ENCODE data around the gene RGS6. TPM values are rescaled to one million over a fixed set of nuclear protein-coding genes. Genes with fewer than 3 reads are reported as not detected.

RGS6 gene
- total RNA-seq, 4 donors from 2014 or later, result 0.54 to 9.1 (median 3.3) TPM

GRCh38 chr14:72010474-72010873 lies 78.2 kb downstream of the RGS6 start:
- Histone ChIP-seq H3K4me1 (no peaks in the 10 kb centered on the region), H3K9me3 (no peaks in the 10 kb centered on the region), H3K4me3 (no peak overlapping the region), H3K27ac (no peak overlapping the region), H3K27me3 (no peaks in the 10 kb centered on the region), H3K36me3 (no peaks in the 10 kb centered on the region)
- no peak for DNase-seq
- no peak for TF ChIP-seq POLR2A (IDR thresholded peaks at IDR 0.05)
- no peak for TF ChIP-seq CTCF (IDR thresholded peaks at IDR 0.05)

GRCh38 chr14:72013721-72014345 lies 81.6 kb downstream of the RGS6 start:
- H3K27ac ChIP-seq, result no peak overlapping the region
- H3K36me3 ChIP-seq, result no peaks in the 10 kb centered on the region
- H3K9me3 ChIP-seq, result no peaks in the 10 kb centered on the region
- TF ChIP-seq CTCF (IDR thresholded peaks at IDR 0.05), result no peak
- TF ChIP-seq POLR2A (IDR thresholded peaks at IDR 0.05), result no peak
- no peaks in the 10 kb centered on the region for H3K4me1 ChIP-seq
- no peak overlapping the region for H3K4me3 ChIP-seq
- DNase-seq, result no peak
- H3K27me3 ChIP-seq, result no peaks in the 10 kb centered on the region

GRCh38 chr14:72014486-72014885 lies 82.3 kb downstream of the RGS6 start:
- DNase-seq, result no peak
- Histone ChIP-seq H3K9me3 (no peaks in the 10 kb centered on the region), H3K36me3 (no peaks in the 10 kb centered on the region), H3K4me1 (no peaks in the 10 kb centered on the region), H3K27me3 (no peaks in the 10 kb centered on the region), H3K27ac (no peak overlapping the region), H3K4me3 (no peak overlapping the region)
- no peak for TF ChIP-seq POLR2A (IDR thresholded peaks at IDR 0.05)
- no peak for TF ChIP-seq CTCF (IDR thresholded peaks at IDR 0.05)

GRCh38 chr14:72017290-72017689 lies 85.1 kb downstream of the RGS6 start:
- no peak for DNase-seq
- H3K27me3 ChIP-seq, result no peaks in the 10 kb centered on the region
- no peak overlapping the region for H3K4me3 ChIP-seq
- no peak for TF ChIP-seq CTCF (IDR thresholded peaks at IDR 0.05)
- no peak for TF ChIP-seq POLR2A (IDR thresholded peaks at IDR 0.05)
- H3K36me3 ChIP-seq, result no peaks in the 10 kb centered on the region
- no peaks in the 10 kb centered on the region for H3K4me1 ChIP-seq
- no peaks in the 10 kb centered on the region for H3K9me3 ChIP-seq
- no peak overlapping the region for H3K27ac ChIP-seq

- no peaks in the 10 kb centered on the region for H3K36me3 ChIP-seq
- no peak for DNase-seq
- no peak overlapping the region for H3K4me3 ChIP-seq
- no peaks in the 10 kb centered on the region for H3K27me3 ChIP-seq
- no peaks in the 10 kb centered on the region for H3K9me3 ChIP-seq
- no peak overlapping the region for H3K27ac ChIP-seq
- H3K4me1 ChIP-seq, result no peaks in the 10 kb centered on the region
- no peak for TF ChIP-seq POLR2A (IDR thresholded peaks at IDR 0.05)
- TF ChIP-seq CTCF (IDR thresholded peaks at IDR 0.05), result no peak
Observed at GRCh38 chr14:72023128-72024042, 91.2 kb downstream of the RGS6 start.
